ENCODE measurements around the gene WWOX. TPM values are rescaled to one million over a fixed set of nuclear protein-coding genes. Genes with fewer than 3 reads are reported as not detected.

WWOX gene
- total RNA-seq, 1 experiment from 2014 or later: 15.6 TPM

GRCh38 chr16:78118469-78119025 is 19.1 kb downstream of the WWOX start:
- no peak overlapping the region for H2BK120ac ChIP-seq (ENCODE audit: low read depth, low read length, poor library complexity, severe bottlenecking)

More at GRCh38 chr16:78118469-78119025, 19.1 kb downstream of the WWOX start:
- Histone ChIP-seq H3K23ac (ENCODE audit: insufficient read length, low read depth, low read length) (no peak overlapping the region), H3K79me1 (ENCODE audit: insufficient read depth, low read depth, low read length, poor library complexity, severe bottlenecking) (no peaks in the 10 kb centered on the region), H3K56ac (ENCODE audit: insufficient read length, low read depth, low read length) (no peak overlapping the region), H2AFZ (ENCODE audit: low read length) (no peak overlapping the region), H3K18ac (ENCODE audit: insufficient read length, low read depth, low read length) (no peak overlapping the region), H4K91ac (ENCODE audit: insufficient read length, low read depth, low read length) (no peak overlapping the region), H3K9ac (ENCODE audit: extremely low read depth, insufficient read length, low read length) (no peak overlapping the region), H3K9me3 (ENCODE audit: control insufficient read depth, low read depth, low read length) (no peaks in the 10 kb centered on the region), H2BK5ac (ENCODE audit: insufficient read length, low read length) (no peak overlapping the region), H3K14ac (ENCODE audit: insufficient read depth, low read length) (no peak overlapping the region), H2BK12ac (ENCODE audit: insufficient read length, low read depth, low read length) (no peak overlapping the region), H4K5ac (ENCODE audit: insufficient read length, low read depth, low read length) (no peak overlapping the region), H4K8ac (replicated peaks; ENCODE audit: insufficient read length, low read depth, low read length) (no peak overlapping the region), H3K23me2 (ENCODE audit: insufficient read length, low read depth, low read length, poor library complexity, severe bottlenecking) (no peaks in the 10 kb centered on the region), H3K27ac (ENCODE audit: insufficient read length, low read depth, low read length) (no peak overlapping the region), H2AK5ac (ENCODE audit: insufficient read length, low read length) (no peak overlapping the region), H3K4me2 (ENCODE audit: insufficient read depth, insufficient read length, low read length) (no peak overlapping the region), H3K4me1 (ENCODE audit: insufficient read depth, low read length) (no peaks in the 10 kb centered on the region), H3T11ph (ENCODE audit: low read length) (no peak overlapping the region), H3K4ac (ENCODE audit: low read depth, low read length) (no peak overlapping the region), H2BK20ac (ENCODE audit: low read depth, low read length, poor library complexity, severe bottlenecking) (no peak overlapping the region), H3K27me3 (ENCODE audit: insufficient read depth, low read length) (no peaks in the 10 kb centered on the region), H4K20me1 (ENCODE audit: control insufficient read depth, insufficient read depth, insufficient read length) (no peaks in the 10 kb centered on the region), H2BK15ac (ENCODE audit: low read depth, low read length) (no peak overlapping the region), H3K79me2 (ENCODE audit: insufficient read depth, low read length) (no peaks in the 10 kb centered on the region)
- DNase-seq: no peak
- Mint-ChIP-seq H3K4me3 (no peak overlapping the region), H3K4me1 (peaks cover 0 to 3% of the 10 kb centered on the region in 2 experiments; a peak in 2 of 4 replicates), H3K36me3 (ENCODE audit: insufficient read depth in 1 of 3, low read depth in 3 of 3) (peaks cover 0 to 30% (median 22%) of the 10 kb centered on the region in 3 experiments; a peak in 6 of 7 replicates), H3K27ac (no peak overlapping the region), H3K9me3 (no peaks in the 10 kb centered on the region), H3K27me3 (ENCODE audit: low read depth) (no peaks in the 10 kb centered on the region)
- no peak for TF ChIP-seq CTCF (conservative IDR thresholded peaks at IDR 0.05)
- no CpG with 5 or more reads among the region's 4 CpGs for WGBS (ENCODE audit: extremely low coverage, insufficient read length, low lambda C conversion rate)
